Ishikawa (cell line): ENCODE measurements around the gene LEMD3.

Experiments used
- REST ChIP-seq: IDR thresholded peaks from 2 replicates; pipeline ENCODE4 v1.6.1; 2012; ENCODE audit warnings: low read depth, mild to moderate bottlenecking
- TAF1 ChIP-seq: IDR thresholded peaks from 2 replicates; pipeline ENCODE4 v1.6.1; 2012; ENCODE audit warnings: low read depth, mild to moderate bottlenecking
- TEAD4 ChIP-seq: IDR thresholded peaks from 2 replicates; pipeline ENCODE4 v1.6.1; 2012

GRCh38 chr12:65279369-65280112 lies 110.2 kb downstream of the LEMD3 start:
- TF ChIP-seq TEAD4 (no peak), REST (no peak), TAF1 (no peak)
